PC-3 (cell line): Measurements from ENCODE around the gene TSTD2.

Source experiments
- EZH2 ChIP-seq: fragments of 300-600 bp; sonication (generic); IDR thresholded peaks from one replicate; pipeline ENCODE4 v1.6.1; 2017; ENCODE audit warnings: antibody characterized with exemption, mild to moderate bottlenecking, low read length; ENCODE audit not compliant: unreplicated experiment
- EZH2phosphoT487 ChIP-seq: fragments of 300-600 bp; sonication (generic); IDR thresholded peaks from 2 replicates; pipeline ENCODE4 v1.6.1; 2018; ENCODE audit warnings: mild to moderate bottlenecking, antibody characterized with exemption, low read length, borderline replicate concordance
- TF ChIP-seq, protein P1 (sequence below): fragments of 300-600 bp; sonication (generic); conservative IDR thresholded peaks from 2 replicates; pipeline ENCODE4 v1.5.1; 2017; ENCODE audit warnings: antibody characterized with exemption, low read depth, mild to moderate bottlenecking, low read length

GRCh38 chr9:97629156-97629555, 4.0 kb downstream of the TSTD2 start:
- TF ChIP-seq EZH2phosphoT487 (no peak), EZH2 (no peak)
- TF ChIP-seq, protein P1, sequence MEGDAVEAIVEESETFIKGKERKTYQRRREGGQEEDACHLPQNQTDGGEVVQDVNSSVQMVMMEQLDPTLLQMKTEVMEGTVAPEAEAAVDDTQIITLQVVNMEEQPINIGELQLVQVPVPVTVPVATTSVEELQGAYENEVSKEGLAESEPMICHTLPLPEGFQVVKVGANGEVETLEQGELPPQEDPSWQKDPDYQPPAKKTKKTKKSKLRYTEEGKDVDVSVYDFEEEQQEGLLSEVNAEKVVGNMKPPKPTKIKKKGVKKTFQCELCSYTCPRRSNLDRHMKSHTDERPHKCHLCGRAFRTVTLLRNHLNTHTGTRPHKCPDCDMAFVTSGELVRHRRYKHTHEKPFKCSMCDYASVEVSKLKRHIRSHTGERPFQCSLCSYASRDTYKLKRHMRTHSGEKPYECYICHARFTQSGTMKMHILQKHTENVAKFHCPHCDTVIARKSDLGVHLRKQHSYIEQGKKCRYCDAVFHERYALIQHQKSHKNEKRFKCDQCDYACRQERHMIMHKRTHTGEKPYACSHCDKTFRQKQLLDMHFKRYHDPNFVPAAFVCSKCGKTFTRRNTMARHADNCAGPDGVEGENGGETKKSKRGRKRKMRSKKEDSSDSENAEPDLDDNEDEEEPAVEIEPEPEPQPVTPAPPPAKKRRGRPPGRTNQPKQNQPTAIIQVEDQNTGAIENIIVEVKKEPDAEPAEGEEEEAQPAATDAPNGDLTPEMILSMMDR: no peak
